Dermis blood vessel endothelial cell (primary cell): Measurements from ENCODE around the gene DYNC2LI1. TPM values are rescaled to one million over a fixed set of nuclear protein-coding genes. Genes with fewer than 3 reads are reported as not detected.

Source experiments
- DNase-seq: peaks from one replicate; pipeline ENCODE4 v3.0.0; 2010
- total RNA-seq: library from RNA; depleted of rRNA; stranded (reverse); fragments of >200 nt; gene quantifications from 2 replicates; pipeline ENCODE4 v1.2.3, GENCODE V29; 2014

The DYNC2LI1 gene
- total RNA-seq, 1 donor from 2014 or later, result 11.2 TPM

DNA sequence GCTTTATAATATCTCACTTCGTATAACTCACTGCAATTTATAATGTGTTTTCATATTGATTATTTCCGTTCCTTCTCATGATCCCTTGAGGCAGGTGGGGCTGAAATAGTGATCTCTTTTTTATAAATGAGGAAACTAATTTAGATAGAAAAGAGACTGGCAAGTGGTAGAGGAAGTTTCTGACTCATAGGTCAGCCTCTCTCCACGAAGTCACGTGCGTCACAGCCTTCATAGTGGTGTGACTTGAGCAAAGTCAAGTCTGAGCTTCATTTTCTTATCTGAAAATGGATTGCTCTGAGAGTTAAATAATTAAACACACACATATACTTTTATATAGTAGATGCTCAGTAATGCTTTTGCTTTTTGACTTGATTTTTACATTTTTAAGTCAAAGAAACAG is 44.9 kb downstream of the DYNC2LI1 start:
- peak; percentile 80 for DNase-seq

GRCh38 chr2:43819491-43820163 is 45.8 kb downstream of the DYNC2LI1 start:
- no peak for DNase-seq

- DNase-seq, result no peak
These were observed 49.0 kb downstream of the DYNC2LI1 start for GRCh38 chr2:43822839-43823238.

DNA sequence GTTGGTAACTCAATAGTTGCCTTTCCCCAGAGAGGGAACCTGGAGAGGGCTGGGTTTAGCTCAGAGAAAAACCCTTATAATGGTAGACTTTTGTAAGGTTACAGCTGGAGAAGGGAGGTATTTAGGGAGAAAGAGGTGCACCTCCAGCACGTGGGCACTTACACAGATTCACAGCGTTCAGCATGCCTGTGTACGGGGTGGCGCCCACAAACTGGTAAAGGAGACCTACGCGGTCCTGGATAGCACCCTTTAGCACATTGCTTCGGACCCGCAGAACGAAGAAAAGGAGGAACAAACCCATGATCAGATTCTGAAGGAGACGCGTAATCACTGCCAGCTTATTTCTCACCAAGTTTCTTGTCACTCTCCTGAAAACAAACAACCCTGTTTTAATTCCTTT is 49.9 kb downstream of the DYNC2LI1 start:
- DNase-seq, result no peak

DNA sequence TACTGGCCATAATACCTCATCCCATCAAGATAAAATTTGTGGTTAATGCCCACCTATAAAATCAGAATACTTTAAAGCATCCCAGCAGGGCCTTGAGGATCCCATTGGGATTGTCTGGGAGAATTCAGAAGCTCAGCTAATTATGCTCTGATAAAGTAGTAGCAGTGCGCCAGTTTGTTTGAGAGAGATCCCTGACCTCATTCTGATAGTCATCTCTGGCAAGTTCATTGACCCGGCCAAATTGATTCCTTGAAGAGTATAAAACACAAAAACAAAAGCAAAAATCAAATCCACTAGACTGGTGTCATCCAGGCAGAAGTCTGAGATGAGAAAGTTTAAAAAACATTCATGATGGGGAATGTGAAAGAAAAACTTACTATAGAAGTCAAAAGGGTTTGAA is 50.7 kb downstream of the DYNC2LI1 start:
- no peak for DNase-seq

- DNase-seq, result no peak
These were observed 51.2 kb downstream of the DYNC2LI1 start for GRCh38 chr2:43824951-43825493.

- no peak for DNase-seq
These were observed 52.0 kb downstream of the DYNC2LI1 start for GRCh38 chr2:43825841-43826240.

- no peak for DNase-seq
These were observed 52.7 kb downstream of the DYNC2LI1 start for GRCh38 chr2:43826305-43827250.

GRCh38 chr2:43831543-43832294 is 57.9 kb downstream of the DYNC2LI1 start:
- peak; percentile 10 for DNase-seq

DNA sequence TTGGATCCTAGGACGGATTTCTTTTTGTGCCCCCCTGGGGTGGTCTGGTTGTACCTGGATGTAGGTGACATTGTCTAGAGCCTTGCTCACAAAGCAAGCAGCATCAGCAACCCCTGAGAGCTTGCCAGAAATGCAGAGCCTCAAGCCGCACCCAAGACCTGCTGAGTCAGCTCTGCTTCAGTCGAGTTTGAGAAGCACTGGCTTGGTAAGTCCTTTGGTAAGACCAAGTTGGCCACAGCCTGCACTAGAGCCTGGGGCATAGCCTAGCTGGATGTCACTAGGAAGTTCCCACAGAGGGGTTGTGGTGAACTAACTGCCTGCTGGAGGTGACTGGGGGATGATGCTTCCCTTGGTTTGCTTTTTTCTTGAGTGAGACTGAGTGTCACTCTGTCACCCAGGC is 58.6 kb downstream of the DYNC2LI1 start:
- no peak for DNase-seq

GRCh38 chr2:43837033-43837432 is 63.2 kb downstream of the DYNC2LI1 start:
- DNase-seq, result no peak

DNA sequence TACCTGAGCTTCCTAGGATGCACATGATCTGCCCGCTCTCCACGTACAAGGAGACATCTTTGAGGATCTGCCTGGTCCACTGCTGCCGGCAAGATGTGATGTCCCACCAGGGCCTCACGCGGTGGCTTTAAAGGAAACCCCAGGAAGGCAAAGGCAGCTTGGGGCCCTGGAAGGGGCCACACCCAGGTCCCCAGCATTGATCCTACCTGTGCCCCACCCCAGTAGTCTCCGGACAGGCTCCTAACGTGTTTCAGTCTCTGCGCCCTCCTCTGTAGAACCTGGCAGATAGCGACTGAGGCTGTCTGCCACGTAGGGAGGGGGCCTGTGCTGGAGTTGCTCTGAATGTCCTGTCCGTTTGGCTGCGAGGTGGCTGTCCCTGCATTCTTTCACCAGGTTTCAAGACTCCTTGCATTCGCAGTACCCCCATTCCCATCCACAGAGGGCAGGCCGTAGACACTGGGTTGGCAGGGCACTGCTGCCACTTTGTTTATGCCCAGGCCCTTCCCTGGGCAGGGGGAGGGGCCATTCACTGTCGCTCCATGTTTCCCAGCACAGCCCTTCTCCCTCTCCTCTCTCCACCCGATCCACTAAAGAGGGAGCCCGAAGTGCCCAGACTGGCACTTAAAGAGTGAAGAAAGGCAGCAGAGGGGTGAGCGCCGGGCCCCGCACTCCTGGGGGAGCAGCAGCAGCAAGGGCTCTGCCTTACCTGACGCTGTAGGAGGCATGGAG is 64.2 kb downstream of the DYNC2LI1 start:
- DNase-seq, result no peak

- no peak for DNase-seq
These were observed 64.9 kb downstream of the DYNC2LI1 start, which contains the start of the genes ABCG5 and ABCG8 for GRCh38 chr2:43838560-43839267. Gene ABCG5 (minus strand): TSS chr2:43838839. CDS start chr2:43838679, 160 bp downstream. Gene ABCG8 (plus strand): TSS chr2:43838971. CDS start chr2:43839054, 83 bp downstream.

DNA sequence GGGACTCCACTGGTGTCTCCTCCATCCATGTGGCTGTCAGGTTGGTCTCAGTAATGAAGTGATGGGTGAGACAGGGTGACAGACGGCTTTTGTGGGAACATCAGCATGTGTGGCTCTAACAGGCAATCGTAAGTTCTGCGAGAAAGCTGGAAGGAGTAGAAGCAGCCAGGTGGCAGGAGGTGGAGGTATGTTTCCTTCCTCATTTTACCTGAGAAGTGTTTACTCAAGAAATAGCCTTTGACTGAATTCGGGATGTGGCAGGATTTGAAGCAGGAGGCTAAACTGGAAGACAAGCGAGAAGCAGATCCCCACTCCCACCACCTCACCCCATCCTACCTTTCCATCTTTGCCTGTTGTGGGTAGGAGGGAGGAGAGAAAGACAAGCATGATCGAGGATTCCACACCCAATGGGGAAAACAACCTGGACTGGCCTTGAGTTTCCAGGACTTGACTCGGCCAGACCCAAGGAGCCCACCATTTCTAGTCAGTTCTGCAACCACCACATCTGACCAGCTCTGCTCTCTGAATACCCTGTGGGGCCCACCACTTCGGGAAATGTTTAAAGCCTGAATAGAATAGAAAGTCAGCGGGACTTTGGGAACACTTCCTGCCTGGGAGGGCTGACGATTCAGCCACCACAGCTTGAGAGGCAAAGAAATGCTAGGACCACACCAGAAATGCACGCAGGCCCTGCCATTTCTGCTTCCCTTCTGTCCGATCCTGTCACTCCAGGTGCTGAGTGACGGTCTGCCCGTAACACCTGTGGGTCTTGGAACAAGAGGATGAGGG is 66.1 kb downstream of the DYNC2LI1 start:
- DNase-seq, result no peak

- DNase-seq, result no peak
These were observed 67.1 kb downstream of the DYNC2LI1 start for GRCh38 chr2:43840965-43841364.

DNA sequence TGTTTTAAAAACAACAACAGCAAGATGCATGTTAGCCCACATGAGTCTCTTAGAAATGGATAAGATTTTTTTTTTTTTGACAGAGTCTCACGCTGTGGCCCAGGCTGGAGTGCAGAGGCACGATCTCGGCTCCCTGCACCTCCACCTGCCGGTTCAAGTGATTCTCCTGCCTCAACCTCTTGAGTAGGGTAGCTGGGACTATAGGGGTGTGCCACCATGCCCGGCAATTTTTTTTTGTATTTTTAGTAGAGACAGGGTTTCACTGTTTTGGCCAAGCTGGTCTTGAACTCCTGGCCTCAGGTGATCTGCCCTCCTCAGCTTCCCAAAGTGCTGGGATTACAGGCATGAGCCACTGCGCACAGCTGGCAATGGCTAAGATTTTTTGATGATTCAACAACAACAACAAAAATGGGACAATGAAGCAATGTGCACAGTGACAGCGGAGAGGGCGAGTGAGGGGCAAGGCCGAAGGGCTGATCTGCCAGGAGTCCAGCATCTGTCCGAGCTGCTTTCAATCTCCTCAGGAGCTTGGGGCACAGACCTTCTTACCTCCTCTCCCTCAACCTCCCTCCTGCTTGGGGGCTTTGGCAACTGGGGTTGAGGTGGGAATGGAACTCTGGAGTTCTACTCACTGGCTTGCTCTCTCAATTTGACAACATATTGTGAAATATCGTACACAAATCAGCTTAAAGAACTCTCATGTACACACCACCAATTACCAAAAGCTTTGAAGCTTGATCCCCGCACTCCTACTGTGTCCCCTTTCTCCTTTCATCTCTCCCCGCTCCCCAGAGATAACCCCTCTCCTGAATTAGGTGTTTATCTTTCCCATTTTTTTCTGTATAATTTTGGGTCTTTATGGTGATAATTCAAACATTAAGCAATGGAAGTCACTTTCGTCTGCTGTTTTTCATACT is 68.4 kb downstream of the DYNC2LI1 start:
- DNase-seq, result no peak

DNA sequence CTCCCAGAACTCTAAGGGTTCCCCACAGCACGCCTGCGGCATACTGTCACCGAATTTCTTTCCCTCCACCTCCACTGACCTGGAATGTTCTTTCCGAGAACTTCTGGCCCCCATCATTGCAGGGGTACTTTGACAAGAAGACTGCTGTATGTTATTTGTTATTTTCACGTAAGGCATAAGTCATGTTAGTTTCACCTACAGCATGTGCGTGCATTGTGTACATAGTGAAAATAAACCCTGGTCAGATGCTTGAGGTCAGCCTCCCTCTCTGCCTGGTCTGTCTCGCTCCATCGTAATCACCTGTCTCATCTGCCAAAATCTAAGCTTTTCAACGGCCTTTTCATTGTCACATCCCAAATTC is 69.0 kb downstream of the DYNC2LI1 start:
- no peak for DNase-seq

DNA sequence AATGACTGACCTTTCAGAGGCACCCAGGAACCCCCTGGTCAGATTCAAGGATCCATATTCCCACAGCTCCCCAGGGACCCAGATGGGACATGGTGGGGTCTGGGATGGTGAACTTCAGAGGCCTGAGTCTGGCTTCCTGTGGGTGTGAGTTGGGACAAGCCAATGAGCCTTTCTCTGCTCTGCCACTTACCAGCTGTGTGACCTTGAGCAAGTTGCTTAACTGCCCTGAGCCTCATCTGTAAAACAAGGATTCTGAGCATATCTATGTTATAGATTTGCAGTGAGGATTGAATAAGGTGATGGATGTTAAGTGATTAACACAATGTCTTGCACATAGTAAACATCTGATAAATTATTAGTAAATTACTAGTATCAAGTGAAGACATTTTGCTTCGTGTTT is 71.3 kb downstream of the DYNC2LI1 start:
- DNase-seq, result no peak

- DNase-seq, result no peak
These were observed 72.4 kb downstream of the DYNC2LI1 start for GRCh38 chr2:43846140-43846793.
